Activated naive CD4-positive, alpha-beta T cell treated with Interleukin-2 at 50 U/mL for 16 hours (primary cell): ENCODE results near the gene DUSP3.

Experiments used
- DNase-seq: peaks from one replicate; pipeline ENCODE4 v3.0.0-alpha.2; 2020

Gene DUSP3

DNA sequence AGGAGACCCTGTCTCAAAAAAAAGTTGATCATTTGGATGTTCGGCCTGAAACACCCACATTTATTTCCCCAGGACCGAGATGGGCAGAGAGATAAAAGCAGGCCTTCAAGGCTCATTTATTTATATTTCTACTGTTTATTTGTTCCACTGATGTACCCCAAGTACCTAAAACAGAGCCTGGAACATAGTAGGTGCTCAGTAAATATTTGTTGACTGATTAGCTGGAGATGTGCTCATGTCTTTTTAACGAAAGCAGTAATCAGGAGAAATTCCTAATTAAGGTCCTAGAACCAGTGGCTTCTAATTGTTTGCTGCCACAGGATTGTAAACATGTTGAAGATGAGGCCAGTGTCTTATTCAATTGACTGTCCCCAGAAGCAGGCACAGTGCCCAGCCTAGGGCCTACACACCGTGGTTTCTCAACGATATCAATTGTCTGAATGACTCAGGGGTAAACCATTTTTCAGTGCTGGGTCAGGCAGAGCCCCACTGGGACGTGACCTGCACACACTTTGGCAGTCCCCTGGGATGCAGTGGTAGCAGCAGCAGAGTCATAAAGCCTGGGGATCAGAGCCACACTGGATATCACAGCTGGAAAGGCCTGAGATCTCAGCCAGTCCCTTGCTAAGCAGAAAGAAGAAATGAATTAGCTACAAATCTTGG, 54.9 kb downstream of the DUSP3 start:
- DNase-seq: no peak

DNA sequence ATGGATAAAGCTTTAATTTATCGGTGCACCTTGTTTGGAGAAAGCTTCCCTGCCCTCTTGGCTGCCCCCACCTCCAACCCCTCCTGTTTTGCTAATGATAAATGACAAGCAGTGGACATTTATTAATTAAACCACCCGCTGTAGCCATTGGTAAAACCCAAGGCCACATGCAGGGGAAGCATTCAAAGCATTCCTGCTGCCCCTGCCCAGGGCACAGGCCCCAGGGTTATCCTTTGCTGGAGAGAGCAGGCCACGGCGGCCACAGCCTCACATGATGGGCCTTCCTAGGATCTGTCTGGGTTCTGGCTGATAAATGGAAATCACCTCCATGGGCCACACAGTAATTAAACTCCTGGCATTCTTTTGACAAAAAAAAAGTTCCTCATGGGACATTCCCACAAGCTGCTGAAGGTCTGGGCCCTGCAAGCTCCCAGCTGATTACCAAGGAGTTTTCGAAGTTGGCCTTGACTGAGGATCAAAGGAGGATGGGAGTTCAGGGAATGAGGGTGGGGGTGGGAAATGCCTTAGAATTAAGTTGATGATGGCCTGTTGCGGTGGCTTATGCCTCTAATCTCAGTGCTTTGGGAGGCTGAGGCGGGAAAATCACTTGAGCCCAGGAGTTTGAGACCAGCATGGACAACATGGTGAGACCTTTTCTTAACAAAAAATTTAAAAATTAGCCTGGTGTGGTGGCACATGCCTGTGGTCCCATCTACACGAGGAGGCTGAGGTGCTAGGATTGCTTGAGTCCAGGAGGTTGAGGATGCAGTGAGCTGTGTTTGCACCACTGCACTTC, 55.7 kb downstream of the DUSP3 start:
- DNase-seq: no peak

DNA sequence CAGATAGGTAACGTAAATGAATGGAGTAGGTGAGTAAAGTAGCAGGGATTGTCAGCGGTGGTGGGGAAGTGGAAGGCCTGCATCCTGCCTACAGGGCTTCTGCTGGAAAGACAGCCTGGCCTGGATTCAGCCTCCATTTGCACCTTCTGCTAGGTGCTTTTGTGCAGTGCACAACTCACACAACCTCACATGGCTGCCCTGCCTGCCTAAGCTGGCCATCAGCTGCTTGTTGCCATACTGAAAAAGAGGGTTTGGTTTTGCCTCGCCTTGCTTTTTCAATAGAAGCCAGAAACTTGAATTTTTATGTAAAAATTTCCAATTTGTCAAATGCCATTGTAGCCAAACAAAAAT, 56.5 kb downstream of the DUSP3 start:
- DNase-seq: no peak

- no peak for DNase-seq
These were observed 57.1 kb downstream of the DUSP3 start for GRCh38 chr17:43721537-43722268.

DNA sequence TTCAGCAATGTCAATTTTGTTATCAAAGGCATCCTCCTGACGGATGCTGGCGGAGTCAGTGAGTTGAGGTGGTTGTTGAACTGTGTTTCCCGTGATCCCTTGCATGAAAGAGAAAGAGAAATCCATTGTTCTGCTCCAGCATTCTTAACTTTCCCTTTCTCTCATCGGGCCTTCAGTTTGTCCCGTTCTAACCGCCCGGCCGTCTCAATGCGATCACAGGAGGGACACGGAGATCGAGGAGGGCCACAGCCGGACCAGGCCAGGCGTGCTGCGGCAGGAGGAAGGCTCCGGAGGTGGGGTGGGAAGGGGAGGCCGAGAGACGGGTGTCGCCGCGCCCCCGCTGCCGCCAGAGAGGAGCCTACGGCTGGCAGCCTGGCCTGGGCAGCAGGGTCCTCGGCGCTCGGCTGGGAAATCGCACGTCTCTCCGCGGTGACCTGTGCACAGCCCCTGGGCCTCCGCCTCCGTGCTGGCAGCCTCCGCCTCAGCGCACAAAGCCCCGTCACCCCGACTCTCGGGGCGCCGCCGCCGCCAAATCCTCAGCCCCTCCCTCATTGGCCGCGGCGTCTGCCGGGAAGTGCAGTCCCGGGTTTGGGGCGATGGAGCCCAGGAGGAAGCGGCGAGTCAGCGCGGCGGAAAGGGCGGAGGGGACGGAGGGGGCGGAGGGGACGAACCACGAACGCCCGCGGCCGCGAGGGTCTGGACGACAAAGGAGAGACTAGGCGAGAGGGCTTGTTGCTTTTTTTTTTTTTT, 58.3 kb downstream of the DUSP3 start:
- peak; percentile 79 for DNase-seq

DNA sequence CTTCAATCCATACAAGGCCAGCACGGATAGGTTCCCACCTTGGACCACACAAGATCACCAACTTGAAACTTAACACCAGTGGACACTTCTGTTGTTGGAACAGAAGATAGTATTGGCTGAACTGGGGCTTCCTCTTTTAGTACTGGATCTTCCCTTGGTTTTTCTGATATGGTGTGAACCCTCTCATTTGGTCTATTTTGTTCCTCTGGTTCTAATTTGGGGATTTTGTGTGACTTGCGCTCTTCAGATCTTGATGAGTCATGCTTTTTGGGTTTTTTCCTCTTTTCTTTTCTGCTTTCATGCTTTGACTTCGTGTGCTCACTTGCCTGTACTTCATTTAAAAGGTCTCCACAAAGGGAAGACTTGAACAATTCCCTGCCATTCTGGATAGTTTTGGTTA, 59.2 kb downstream of the DUSP3 start:
- DNase-seq: no peak

DNA sequence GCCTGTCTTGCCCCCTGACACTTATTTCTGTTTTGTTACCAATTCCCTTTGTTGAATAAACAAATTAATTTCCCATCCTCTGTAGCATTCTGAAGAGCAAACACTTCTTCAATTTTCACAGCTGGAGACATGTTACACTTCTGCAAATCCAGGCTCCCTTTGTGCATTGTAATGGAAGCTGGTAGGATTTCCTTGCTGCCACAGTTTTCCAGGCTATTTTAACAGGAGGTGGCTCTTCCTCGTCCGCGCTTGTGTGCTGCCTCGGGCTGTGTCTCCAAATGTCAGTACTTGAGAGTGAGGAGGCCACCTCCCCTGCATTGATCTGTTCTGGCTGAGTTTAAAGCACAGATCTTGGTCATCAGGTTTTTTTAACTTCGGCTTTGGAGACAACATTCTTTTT, 60.2 kb downstream of the DUSP3 start:
- DNase-seq: no peak

DNA sequence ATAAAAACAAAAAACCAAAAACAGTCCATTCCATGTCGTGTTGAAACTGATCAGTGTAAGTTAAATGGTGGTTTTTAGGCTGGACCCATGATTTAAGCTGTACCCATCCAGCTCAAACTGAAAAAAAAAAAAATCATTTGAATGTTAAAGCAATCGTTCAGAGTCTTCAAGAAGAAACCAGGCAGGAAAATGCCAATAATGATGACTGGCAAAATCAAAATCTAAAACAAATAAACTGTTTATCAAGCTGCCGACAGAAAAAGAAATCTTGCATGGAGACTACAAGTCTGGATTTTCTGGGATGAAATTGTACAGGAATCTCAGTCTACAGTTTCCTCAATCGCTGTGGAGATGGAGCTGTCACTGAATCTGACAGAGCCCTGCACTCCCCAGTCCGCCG, 60.9 kb downstream of the DUSP3 start:
- DNase-seq: no peak
